H1 (cell line): ENCODE results near the gene JMJD8.

Experiments used
- POLR2A ChIP-seq, 2 experiments: IDR thresholded peaks; 1 replicate in 1 of 2; 2 replicates in 1 of 2; pipeline ENCODE4 v1.6.1; 2011; ENCODE audit warnings: low read depth in 2 of 2, low read length in 2 of 2, mild to moderate bottlenecking in 2 of 2; ENCODE audit errors: control extremely low read depth in 1 of 2
- TF ChIP-seq, protein P1 (sequence below), 3 experiments: IDR thresholded peaks; 1 replicate in 2 of 3; 2 replicates in 1 of 3; pipeline versions ENCODE4 v1.5.1 to v1.6.1; 2011; ENCODE audit warnings: low read length in 3 of 3, mild to moderate bottlenecking in 3 of 3, inconsistent platforms in 2 of 3, low read depth in 1 of 3, moderate library complexity in 1 of 3; ENCODE audit not compliant: insufficient read depth in 1 of 3; ENCODE audit errors: control extremely low read depth in 1 of 3

- no peak for TF ChIP-seq POLR2A (IDR thresholded peaks at IDR 0.05; ENCODE audit: control extremely low read depth in 1 of 2, low read depth in 2 of 2, low read length in 2 of 2)
- TF ChIP-seq, protein P1, sequence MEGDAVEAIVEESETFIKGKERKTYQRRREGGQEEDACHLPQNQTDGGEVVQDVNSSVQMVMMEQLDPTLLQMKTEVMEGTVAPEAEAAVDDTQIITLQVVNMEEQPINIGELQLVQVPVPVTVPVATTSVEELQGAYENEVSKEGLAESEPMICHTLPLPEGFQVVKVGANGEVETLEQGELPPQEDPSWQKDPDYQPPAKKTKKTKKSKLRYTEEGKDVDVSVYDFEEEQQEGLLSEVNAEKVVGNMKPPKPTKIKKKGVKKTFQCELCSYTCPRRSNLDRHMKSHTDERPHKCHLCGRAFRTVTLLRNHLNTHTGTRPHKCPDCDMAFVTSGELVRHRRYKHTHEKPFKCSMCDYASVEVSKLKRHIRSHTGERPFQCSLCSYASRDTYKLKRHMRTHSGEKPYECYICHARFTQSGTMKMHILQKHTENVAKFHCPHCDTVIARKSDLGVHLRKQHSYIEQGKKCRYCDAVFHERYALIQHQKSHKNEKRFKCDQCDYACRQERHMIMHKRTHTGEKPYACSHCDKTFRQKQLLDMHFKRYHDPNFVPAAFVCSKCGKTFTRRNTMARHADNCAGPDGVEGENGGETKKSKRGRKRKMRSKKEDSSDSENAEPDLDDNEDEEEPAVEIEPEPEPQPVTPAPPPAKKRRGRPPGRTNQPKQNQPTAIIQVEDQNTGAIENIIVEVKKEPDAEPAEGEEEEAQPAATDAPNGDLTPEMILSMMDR (IDR thresholded peaks at IDR 0.05; ENCODE audit: control extremely low read depth in 1 of 3, insufficient read depth in 1 of 3, low read depth in 1 of 3, low read length in 3 of 3) = no peak
Observed at GRCh38 chr16:705431-706188, 21.5 kb upstream of the JMJD8 start, which contains the start of gene FBXL16.
